ENCODE measurements around the gene FMN2.

The FMN2 gene

DNA sequence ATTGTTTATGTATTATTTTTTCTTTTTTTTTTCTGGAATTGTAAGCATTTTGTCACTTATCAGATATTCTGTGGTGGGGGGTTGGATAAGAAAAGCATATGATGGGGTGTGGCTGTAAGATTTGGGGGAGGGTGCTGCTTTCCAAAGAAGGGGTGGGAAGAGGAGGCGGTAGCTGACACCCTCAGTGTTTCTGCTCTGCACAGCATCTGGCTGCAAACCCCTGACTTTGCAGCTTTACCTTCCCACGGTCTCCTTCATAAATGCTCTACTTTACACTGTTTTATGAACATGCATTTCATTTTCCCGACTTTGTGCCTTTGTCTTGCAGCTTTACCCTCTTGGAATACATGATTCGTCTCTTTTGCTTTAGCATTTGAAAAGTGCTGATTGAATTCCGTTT, 7.6 kb downstream of the FMN2 start:
- no peak for DNase-seq

DNA sequence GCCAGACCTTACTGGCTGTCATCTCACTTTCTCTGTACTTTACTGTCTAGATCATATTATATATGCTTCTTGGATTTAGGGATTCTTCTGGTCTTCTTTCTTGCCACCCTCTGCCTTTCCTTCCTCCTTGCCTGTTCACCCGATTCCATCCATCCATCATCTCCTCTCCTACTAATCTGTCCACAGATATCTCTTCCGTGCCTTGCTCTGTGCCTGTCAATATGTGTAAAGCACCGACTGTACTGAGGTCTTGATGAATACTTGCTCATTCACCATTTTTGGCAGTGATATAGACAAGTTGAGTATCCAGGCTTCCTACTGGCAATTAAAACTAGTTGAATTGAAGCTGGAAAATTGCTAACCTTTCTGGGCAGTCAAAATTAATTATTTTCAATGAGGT, 8.1 kb downstream of the FMN2 start:
- no peak for DNase-seq

DNA sequence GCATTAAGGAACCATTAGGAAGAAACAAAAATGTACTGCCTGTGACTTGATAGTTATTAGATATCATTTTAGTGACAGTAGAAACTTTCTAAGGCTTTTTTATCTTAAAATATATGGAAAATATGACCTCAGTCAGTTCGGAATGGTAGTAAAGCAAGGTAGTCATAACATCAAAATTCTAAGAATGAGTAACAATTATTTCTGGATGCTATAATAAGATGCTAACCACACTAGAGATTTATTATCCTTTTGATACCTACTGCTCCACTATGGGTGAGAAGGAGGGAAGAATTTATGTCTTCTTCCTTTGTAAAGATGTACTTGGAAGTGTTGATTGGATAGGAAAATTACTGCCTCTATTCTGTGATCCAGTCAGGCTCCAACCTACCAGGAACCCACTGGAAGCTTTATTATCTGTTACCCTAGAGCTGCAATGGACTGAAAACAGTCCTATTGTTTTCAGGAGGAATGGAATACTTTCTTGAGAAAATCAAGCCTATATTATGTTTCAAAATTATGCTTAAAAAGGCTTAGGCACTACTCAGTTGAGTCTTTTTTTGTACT, 8.8 kb downstream of the FMN2 start:
- no peak for DNase-seq

DNA sequence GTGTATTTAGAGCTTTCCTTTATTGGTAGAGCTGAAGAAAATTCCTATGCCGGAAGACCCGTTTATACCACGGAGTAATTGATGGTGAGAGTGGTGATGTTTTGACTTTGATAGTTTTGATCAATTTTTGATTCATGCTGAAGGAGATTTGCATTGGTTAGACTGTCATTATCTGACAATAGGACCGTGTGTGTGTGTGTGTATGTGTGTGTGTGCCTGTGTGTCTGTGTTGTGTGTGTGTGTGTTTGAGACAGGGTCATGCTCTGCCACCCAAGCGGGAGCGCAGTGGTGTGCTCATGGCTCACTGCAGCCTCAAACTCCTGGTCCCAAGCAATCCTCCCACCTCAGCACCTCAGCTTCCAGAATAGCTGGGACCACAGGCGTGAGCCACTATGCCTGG, 9.6 kb downstream of the FMN2 start:
- no peak for DNase-seq

DNA sequence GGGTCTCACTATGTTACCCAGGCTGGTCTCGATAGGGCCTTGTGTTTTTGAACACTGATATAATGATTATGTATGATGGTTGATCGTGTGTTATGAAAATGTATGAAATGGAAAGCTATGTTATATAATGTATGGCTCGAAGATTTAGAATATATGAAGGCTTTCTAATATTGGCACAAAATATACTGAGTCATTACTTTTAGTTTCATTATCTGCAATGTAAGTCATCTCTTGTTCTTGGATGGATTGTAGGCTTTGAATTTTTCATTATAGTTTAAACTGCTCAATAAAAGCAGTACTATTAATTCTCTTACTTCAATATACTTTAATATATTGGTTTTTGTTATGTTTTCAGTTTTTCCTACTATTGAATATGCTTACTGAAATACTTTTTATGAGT, 10.1 kb downstream of the FMN2 start:
- no peak for DNase-seq

DNA sequence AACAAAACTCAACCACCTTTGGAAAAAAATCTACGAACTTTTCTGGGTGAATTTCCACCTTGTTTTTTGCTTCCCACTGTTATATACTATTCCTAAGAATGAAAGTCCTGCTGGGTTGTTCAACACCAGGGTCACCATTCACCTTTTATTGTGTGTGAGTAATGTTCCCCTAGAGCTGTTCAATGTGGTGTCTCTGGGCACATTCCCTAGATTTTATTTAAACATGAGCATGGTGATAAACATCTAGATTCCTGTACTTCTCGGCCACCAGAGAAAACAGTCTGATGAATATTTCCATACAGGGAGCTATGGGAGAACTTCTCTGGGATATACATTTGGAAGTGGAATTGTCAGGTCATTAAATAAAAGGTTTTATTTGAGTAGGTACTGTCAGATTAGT, 13.0 kb downstream of the FMN2 start:
- no peak for DNase-seq

DNA sequence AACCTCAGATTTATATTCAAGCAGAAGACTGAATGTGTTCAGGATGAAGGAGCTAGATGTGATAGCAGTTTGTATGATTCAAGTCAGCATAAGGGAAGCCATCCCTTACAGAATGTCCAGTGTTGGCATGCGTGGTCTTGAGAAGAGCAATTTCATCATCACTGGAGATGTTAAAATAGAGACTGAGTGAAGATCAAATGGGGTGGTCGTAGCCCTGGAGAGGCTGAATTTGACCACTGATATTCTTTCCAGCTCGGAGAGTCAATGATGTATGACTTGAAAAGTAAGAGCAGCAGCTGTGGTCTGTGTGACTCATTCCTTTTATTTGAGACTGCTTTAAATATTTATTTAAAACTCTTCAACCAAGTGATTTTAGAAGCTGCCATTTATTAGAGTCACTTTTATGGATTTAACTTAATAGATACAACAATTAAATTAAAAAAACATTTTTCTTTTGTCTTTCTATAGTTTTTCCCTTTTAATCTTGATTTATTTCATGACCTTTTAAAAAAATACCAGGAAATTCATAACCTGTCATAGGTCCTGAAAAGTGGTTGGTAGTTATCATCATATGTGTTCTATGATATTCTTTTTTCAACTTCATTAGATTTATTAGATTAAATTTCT, 15.5 kb downstream of the FMN2 start:
- no peak for DNase-seq

DNA sequence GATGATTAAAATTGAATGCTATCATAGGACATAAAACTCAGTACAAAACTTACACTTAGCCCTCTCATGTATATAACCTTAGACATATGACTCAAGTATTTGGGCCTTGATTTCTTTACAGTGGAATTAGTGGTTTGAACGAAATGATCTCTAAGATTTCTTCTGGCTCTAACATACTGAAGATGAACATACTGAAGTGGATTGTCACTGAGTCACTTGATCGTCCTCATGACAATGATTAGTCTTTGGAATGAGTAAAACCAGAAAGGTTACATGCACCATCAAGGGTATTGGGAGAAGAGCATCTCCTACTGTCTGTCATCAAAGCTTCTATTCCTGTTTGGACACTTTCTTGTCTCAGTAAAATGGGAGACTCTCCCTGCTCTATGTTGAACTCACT, 17.4 kb downstream of the FMN2 start:
- DNase-seq, result no peak

DNA sequence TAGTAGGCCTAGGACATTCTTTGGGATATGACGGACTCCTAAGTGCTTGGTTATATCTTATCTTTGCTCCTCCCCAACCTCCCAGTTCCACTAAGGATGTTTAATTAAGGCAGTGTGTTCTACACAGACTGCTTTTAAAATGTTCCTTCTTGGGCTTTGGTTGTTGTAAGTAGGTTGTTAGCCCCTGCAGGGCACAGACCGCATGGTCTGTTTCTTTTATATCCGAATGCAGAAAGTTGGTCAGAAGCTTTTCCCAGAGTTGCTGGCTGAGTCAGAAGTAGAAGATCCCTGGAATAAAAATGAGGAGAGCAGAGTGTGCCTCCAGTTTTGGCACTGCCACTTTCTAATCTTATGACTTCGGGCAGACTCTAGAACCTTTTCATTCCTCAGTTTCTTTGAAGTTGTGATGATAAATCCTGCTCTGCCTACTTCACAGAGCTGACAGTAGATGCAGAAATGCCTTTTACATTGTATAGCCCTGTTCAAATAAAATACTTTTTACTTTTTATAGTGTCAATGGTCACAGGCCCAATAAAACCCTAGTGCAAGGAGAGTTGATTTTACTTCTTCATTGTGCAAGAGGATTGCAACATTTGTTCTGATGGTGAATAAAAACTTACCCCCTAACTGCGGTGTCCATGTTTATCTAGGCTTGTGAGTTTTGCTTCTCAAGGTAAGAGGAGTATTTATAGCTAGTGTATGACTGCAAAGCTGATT, 18.4 kb downstream of the FMN2 start:
- no peak for DNase-seq

DNA sequence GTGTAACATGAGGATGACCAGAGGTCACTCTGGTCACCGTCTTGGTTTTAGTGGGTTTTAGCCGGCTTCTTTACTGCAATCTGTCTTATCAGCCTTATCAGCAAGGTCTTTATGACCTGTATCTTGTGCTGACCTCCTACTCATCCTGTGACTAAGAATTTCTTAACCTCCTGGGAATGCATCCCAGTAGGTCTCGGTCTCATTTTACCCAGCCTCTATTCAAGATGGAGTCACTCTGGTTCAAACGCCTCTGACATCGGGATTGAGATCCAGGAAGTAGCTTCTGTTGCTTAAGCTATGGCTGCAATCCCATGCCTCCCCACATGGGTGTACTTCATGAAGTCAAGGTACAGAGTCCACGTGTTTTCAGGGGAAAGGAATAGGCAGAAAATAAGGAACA, 19.9 kb downstream of the FMN2 start:
- DNase-seq, result no peak

DNA sequence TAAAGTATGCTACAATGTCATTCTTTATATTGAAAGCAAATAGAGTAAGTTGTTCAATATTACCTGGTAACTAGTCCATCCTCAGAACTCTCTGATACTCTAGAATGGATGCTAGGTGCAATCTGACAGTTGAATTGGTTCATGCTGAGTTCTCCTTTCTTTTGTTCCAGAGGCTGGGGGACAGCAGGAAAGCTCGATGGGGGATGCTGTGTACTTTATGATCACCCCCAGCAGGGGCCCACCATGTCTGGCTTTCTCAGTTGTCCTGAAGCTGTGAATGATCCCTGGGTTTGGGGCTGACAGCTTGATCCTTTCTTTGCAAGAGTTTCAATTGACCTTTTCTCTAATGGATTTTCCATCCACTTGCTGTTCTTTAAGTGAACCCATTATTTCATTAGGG, 22.5 kb downstream of the FMN2 start:
- DNase-seq, result no peak

DNA sequence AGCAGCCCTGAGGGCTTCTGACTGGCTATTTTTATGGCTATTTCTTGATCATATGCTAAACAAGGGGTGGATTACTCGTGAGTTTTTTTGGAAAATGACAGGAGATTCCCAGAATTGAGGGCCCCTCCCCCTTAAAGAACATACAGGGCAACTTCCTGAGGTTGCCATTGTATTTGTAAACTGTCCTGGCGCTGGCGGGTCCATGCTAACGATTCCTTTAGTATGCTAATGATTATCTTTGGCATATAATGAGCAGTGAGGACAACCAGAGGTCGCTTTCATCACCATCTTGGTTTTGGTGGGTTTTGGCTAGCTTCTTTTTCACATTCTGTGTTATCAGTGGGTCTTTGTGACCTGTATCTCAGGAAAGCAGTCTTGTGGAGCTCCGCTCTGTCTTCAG, 24.1 kb downstream of the FMN2 start:
- DNase-seq, result no peak

DNA sequence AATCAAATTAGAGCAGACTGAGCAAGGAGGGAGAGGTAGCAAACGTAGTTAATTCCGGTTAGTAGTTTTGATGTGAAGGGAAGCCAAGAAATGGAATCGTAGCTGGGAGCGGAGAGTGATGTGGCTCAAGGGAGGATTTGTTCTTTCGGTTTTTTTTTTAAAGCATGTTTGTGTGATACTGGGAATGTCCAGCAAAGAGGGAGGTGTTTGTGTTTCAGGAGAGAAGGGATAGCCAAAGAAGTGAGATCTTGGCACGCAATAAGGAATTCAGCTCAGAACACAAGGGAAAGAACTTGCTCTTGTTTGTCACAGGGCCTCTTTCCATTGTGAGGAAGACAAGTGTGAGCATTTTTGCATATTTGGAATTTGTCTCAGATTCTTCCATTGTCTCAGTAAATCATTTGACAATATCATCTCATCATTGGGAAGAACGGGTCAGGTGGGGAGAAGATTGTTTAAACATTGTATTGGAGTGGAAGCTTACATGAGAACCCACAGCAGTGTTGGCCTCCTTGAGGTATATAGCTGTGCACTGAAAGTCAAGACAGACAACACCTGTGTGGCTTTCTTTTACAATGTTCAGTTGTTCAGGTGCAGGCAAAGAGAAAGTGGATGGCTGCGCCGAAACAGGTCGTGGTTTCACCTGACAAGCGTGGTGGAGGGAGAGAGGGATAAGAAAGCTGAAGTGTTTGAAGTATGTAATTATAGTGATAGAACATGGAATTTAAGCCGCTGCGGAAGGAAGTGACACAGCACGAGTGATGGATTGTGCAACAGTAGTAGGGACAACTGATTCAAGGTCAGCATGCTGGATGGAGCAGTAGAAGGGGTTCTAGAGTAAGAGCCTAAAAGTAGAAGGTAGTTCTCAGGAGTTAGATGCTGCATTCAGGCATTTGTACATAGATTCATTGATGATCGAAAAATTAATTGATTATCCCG, 25.4 kb downstream of the FMN2 start:
- no peak for DNase-seq

DNA sequence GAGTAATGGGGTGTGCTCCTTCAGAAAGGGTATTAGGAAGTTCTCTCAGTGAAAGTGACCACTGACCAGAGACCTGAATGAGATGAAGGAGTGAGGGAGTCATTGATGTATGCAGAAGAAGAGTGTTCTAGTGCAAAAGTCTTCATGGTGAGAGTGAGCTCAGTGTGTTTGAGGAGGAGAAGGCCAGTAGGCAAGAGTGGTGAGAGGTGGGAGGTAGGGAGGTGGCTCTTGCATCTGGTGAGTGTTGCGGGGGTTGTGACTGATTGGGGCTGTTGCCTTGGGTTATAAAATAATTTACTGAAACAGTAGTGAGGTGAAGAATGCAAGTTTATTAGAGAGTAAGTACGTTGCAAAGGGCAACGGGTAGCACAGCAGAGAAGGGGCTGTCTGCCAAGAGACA, 26.2 kb downstream of the FMN2 start:
- DNase-seq, result no peak

DNA sequence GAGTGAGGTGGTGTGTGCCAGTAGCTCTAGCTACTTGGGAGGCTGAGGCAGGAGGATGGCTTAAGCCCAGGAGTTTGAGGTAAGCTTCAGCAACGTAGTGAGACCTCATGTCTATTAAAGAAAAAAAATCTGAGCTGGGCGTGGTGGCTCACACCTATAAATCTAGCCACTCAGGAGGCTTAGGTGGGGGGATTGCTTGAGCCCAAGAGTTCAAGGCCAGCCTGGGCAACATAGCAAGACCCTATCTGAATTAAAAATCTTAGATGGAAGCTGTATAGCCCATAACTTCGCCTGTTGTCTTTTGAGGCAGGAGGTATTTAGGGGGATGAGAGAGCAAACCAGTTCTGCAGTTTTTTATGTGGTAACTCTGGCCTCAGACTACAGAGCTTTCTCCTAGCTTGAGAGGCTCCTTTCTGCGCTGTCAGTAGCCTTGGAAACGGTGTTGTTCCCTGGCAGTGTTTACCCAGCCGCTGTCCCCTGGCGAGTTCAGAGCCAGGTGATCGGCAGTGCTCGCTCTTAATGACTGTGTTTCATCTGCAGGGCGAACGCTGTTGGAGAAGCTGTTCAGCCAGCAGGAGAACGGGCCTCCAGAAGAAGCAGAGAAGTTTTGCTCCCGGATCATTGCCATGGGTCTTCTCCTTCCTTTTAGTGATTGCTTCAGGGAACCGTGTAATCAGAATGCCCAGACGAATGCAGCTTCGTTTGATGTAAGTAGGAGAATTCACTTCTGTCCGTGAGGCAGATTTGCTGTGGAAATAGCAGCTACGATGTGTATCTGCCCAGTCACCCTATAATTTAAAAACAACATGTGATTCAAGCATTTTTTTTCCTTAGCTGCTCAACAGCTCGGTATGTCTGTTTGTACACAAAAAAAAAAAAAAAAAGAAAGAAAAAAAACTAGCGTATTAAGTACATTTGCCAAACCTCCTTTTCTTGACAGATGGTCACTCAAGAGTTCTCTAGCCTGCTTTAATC, 31.2 kb downstream of the FMN2 start:
- no peak for DNase-seq

DNA sequence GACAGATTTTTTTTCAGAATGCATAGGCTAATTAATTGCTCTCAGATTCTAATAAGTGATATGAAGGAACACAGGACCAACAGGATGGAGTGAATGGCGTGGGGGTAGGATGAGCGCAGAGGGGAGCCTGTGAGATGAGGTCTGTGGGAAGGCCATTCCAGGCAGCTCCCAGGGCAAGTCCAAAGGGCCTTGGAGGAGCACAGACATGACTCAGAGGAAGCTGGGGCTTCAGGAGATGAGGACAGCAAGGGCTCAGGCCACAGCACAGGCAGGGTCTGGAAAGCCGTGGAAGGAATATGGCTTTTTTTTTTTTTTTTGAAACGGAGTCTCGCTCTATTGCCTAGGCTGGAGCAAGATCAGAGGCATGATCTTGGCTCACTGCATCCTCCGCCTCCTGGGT, 35.1 kb downstream of the FMN2 start:
- DNase-seq, result no peak

DNA sequence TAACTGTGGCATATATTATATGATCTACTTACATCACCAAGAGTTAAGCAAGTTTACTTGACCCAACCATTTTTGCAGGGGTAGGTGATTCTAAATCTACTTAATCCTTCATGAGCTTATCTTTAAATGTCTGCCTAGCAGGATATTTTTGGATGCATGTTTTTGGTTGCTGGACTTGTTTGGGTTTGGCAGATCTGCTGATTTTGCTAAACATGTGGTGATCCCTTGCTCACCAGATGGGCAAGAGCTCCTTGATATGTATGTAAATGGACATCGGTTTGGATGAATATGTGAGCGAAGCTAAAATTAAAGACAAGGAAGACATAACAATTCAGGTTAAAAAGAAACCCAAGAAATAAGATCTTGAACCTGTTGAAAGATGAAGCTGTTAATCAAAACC, 36.7 kb downstream of the FMN2 start:
- no peak for DNase-seq

DNA sequence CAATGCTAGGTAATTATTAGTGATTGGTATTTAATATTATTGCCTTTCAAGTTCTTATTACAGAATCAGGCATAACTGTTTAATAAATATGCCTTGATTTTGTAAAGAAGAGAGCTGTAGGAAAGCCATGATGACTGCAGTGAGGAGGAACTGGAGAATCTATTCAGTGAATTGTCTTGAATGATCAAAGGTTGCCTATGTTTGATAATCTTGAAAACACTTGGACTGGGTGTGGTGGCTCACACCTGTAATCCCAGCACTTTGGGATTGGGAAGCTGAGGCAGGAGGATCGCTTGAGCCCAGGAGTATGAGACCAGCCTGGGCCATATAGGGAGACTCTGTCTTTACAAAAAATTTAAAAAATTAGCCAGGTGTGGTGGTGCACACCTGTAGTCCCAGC, 42.4 kb downstream of the FMN2 start:
- DNase-seq, result no peak

DNA sequence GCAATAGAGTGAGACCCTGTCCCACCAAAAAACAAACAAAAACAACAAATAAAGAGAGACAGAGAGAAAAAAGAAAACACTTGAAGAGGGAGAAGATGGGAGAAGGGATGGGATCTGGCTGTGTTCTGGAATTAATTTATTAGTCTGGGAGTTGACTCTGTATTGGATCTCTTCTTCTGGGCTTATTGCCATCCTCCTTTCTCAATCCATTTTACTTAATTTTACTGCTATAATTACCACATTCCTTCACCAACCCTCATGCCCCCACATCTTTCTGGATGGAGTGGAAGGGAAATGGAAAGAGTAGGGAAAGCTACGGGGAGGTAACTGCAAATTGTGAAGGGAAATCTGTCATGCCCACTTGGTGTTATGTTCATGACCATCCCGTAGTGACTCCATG, 42.9 kb downstream of the FMN2 start:
- DNase-seq, result no peak

DNA sequence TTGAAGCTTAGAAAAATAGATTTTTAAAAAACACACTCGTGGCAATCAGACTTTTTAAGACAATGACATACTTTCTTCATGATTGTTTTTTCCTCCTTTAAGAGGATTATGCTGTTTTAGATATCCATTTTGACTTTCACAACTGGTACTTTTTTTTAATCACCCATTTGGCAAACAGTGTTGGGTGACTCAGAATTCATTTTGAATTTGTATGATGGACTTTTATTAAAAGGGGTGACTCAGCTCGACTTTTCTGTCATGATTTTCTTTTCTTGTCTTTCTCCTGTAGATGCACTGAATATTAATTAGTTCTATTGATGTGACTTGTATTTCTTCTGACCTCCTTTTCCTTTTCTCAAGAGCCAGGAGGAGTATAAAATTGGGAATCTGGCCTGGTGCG, 44.7 kb downstream of the FMN2 start:
- no peak for DNase-seq

DNA sequence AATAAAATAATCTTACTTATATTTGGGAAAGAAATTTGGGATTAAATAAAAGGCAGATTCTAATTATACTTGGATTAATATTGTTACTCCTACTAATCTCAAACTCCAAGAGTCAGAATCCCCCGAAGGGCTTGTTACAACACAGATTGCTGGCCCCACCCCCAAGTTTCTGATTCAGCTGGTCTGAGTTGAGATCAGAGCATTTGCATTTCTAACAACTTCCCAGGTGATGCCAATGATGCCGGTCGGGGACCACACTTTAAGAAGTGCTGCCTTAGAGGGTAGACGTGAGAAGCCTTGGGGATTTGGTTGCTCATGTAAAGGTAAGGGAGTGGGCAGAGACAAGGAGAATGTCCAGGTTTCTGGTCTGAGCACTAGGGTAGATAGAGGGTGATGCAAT, 47.2 kb downstream of the FMN2 start:
- no peak for DNase-seq

DNA sequence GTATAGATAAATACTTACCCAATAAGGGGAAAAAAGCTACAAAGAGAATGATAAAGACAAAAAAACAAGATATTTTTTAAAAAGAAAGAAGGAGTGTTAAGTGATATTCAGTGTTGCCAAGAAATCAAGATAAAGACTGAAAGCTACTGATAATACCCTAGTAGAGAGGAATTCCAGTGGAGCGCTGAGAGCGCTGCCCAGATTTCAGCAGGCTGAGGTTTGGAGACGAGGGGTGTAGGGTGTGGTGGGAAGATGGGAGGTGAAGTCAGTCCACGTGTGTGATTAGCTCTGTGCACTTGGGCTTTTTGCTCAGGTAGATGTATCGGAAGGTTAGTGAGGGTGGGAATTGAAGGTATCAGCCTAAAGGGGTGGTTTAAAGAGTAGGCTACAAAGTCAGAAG, 47.8 kb downstream of the FMN2 start:
- no peak for DNase-seq

DNA sequence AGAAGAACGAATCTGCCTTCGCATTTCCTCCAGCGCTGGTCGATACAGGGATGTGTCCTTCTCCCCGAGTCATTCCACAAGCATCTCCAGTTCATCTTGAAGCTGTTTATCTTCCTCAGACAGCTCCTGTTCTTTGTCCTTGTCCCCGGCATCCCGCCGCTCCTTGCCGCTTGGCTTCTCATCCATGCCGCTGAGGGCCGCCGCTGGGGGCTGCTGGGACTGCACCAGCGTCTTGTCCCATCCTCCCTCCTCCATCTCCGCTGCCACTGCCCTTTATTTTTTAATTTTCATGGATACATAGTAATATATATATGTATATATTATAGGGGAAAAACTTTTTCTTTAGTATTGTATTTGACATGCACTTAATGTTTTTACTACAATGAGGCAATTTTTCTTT, 53.4 kb downstream of the FMN2 start:
- no peak for DNase-seq
